Nephron progenitor cell (in vitro differentiated cells): ENCODE data around the gene PPP4R3B.
"Not testable (repeated sequence)": the region's sequence is repeated elsewhere in the genome, so short reads cannot be mapped to it uniquely, and the experiment has no call there.

ENCODE experiments used
- DNase-seq: peaks from one replicate; pipeline ENCODE4 v3.0.0; 2021
- H3K27ac Mint-ChIP-seq: 2 replicates; pipeline ENCODE4 v1.8.0; 2021; ENCODE audit warnings: mild to moderate bottlenecking, moderate library complexity, mixed read lengths
- H3K27me3 Mint-ChIP-seq: 2 replicates; pipeline ENCODE4 v1.8.0; 2021; ENCODE audit warnings: mild to moderate bottlenecking, low read depth, mixed read lengths; ENCODE audit not compliant: poor library complexity
- H3K36me3 Mint-ChIP-seq: 2 replicates; pipeline ENCODE4 v1.8.0; 2021; ENCODE audit warnings: low read depth, mixed read lengths
- H3K4me1 Mint-ChIP-seq: 2 replicates; pipeline ENCODE4 v1.8.0; 2021; ENCODE audit warnings: mixed read lengths
- H3K4me3 Mint-ChIP-seq: 2 replicates; pipeline ENCODE4 v1.8.0; 2021; ENCODE audit warnings: mild to moderate bottlenecking, moderate library complexity, mixed read lengths
- H3K9me3 Mint-ChIP-seq: 2 replicates; pipeline ENCODE4 v1.8.0; 2021; ENCODE audit warnings: mild to moderate bottlenecking, moderate library complexity, mixed read lengths
- CTCF ChIP-seq: fragments of 200-600 bp; sonication (generic); IDR thresholded peaks from 2 replicates; pipeline ENCODE4 v1.5.0; 2021; ENCODE audit warnings: antibody characterized with exemption

The PPP4R3B gene

GRCh38 chr2:55604027-55604565 is 13.3 kb downstream of the PPP4R3B start:
- H3K4me3 Mint-ChIP-seq, result no peak overlapping the region
- peaks cover 46% of the 10 kb centered on the region for H3K36me3 Mint-ChIP-seq
- DNase-seq, result no peak
- no peak overlapping the region for H3K27ac Mint-ChIP-seq
- no peaks in the 10 kb centered on the region for H3K4me1 Mint-ChIP-seq
- no peak for TF ChIP-seq CTCF
- no peaks in the 10 kb centered on the region for H3K27me3 Mint-ChIP-seq
- no peaks in the 10 kb centered on the region for H3K9me3 Mint-ChIP-seq

- H3K4me1 Mint-ChIP-seq, result no peaks in the 10 kb centered on the region
- no peak overlapping the region for H3K4me3 Mint-ChIP-seq
- H3K27me3 Mint-ChIP-seq, result no peaks in the 10 kb centered on the region
- no peak for DNase-seq
- peaks cover 52% of the 10 kb centered on the region for H3K36me3 Mint-ChIP-seq
- no peak for TF ChIP-seq CTCF
- H3K27ac Mint-ChIP-seq, result no peak overlapping the region
- H3K9me3 Mint-ChIP-seq, result no peaks in the 10 kb centered on the region
These were observed 15.6 kb downstream of the PPP4R3B start for GRCh38 chr2:55601849-55602248.

GRCh38 chr2:55598056-55598795 is 19.2 kb downstream of the PPP4R3B start:
- Mint-ChIP-seq H3K27me3 (no peaks in the 10 kb centered on the region), H3K9me3 (no peaks in the 10 kb centered on the region), H3K4me1 (no peaks in the 10 kb centered on the region), H3K27ac (no peak overlapping the region), H3K4me3 (no peak overlapping the region), H3K36me3 (peaks cover 66% of the 10 kb centered on the region)
- DNase-seq, result no peak
- TF ChIP-seq CTCF, result no peak

- H3K9me3 Mint-ChIP-seq, H3K27me3 Mint-ChIP-seq, H3K4me1 Mint-ChIP-seq, DNase-seq, H3K27ac Mint-ChIP-seq, H3K4me3 Mint-ChIP-seq: not testable (repeated sequence)
- peaks cover 52% of the 10 kb centered on the region for H3K36me3 Mint-ChIP-seq
These were observed 20.6 kb downstream of the PPP4R3B start for GRCh38 chr2:55596795-55597194.

GRCh38 chr2:55595536-55595935 is 21.9 kb downstream of the PPP4R3B start:
- no peak for TF ChIP-seq CTCF
- H3K36me3 Mint-ChIP-seq, result peaks cover 56% of the 10 kb centered on the region
- no peak overlapping the region for H3K27ac Mint-ChIP-seq
- no peak overlapping the region for H3K4me3 Mint-ChIP-seq
- no peak for DNase-seq
- H3K9me3 Mint-ChIP-seq, result no peaks in the 10 kb centered on the region
- H3K27me3 Mint-ChIP-seq, result no peaks in the 10 kb centered on the region
- H3K4me1 Mint-ChIP-seq, result no peaks in the 10 kb centered on the region

- no peaks in the 10 kb centered on the region for H3K27me3 Mint-ChIP-seq
- TF ChIP-seq CTCF, result no peak
- DNase-seq, result no peak
- H3K36me3 Mint-ChIP-seq, result peaks cover 45% of the 10 kb centered on the region
- no peaks in the 10 kb centered on the region for H3K4me1 Mint-ChIP-seq
- H3K4me3 Mint-ChIP-seq, result no peak overlapping the region
- H3K9me3 Mint-ChIP-seq, result no peaks in the 10 kb centered on the region
- H3K27ac Mint-ChIP-seq, result no peak overlapping the region
These were observed 25.3 kb downstream of the PPP4R3B start for GRCh38 chr2:55592130-55592529.
